Measurements from ENCODE around the gene PFKFB4. TPM values are rescaled to one million over a fixed set of nuclear protein-coding genes. Genes with fewer than 3 reads are reported as not detected.

The PFKFB4 gene
- total RNA-seq, 3 donors from 2014 or later, result 1.8 to 6.9 (median 5.2) TPM

DNA sequence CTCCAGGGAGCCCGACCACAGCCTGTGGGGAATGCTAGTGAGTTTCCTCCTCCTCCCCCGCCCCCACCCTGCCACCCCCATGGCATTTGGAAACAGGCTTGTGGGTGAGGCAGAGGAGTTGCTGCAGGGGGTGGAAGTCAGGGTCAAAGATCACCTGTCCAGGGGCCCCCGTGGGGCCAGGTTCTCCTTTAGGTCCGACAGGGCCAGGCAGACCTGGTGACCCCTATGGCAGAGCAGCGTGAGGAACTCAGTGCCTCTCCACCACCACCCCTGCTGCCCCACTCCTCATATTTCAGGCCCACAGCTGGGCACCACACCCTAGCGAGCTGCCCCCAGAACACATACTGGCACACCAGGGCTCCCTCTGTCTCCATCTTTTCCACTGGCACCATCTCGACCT, 15.9 kb upstream of the PFKFB4 start:
- H3K9me3 ChIP-seq, result no peaks in the 10 kb centered on the region
- H3K4me1 ChIP-seq, result no peaks in the 10 kb centered on the region
- H3K27ac ChIP-seq, result no peak overlapping the region
- TF ChIP-seq POLR2A (IDR thresholded peaks at IDR 0.05) (no peak), CTCF (IDR thresholded peaks at IDR 0.05) (no peak), POLR2AphosphoS5 (IDR thresholded peaks at IDR 0.05) (no peak)
- no peaks in the 10 kb centered on the region for H3K27me3 ChIP-seq
- no peaks in the 10 kb centered on the region for H3K36me3 ChIP-seq
- intact Hi-C loops (cut with DNase I; ENCODE audit: low total_unique reads), result no loop called here
- H3K4me3 ChIP-seq, result no peak overlapping the region
- DNase-seq (ENCODE audit: low spot score in 2 of 2), result no peak

GRCh38 chr3:48571938-48572337, 15.3 kb upstream of the PFKFB4 start:
- DNase-seq (ENCODE audit: low spot score in 2 of 2), result no peak
- intact Hi-C loops (cut with DNase I; ENCODE audit: low total_unique reads), result no loop called here

DNA sequence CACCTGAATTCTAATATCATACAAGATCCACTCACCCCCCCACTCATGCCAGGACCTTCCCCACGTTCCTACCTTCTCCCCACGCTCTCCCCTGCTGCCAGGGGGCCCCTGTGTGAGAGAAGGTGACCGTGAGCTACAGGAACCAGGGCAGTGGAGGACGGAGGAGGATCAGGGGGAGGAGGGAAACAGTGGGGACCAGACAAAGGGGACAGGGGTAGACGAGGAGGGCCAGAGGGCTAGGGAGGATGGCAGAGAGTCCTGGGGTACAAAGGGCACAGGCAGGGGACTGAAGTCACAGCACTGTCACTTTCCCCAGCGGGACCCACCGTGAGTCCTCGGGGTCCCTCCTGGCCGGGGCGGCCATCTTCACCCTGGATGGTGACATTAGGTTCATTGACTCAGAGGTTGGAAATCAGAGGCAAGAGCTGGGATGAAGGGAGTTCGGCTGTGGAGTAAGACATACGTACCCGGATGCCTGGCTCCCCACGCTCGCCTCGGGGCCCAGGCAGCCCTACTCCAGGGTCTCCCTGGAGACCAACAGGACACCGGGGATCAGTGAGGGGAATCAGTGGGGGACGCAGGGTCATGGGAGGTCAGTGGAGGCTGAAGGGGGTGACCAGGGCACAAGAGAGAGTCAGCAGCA, 13.3 kb upstream of the PFKFB4 start:
- no peak for TF ChIP-seq CTCF (IDR thresholded peaks at IDR 0.05)
- TF ChIP-seq POLR2AphosphoS5 (IDR thresholded peaks at IDR 0.05), result no peak
- no peak for TF ChIP-seq POLR2A (IDR thresholded peaks at IDR 0.05)

More at GRCh38 chr3:48571938-48572337, 15.3 kb upstream of the PFKFB4 start:
- H3K4me1 ChIP-seq, result no peaks in the 10 kb centered on the region
- no peaks in the 10 kb centered on the region for H3K9me3 ChIP-seq
- H3K36me3 ChIP-seq, result no peaks in the 10 kb centered on the region
- no peak overlapping the region for H3K27ac ChIP-seq
- H3K27me3 ChIP-seq, result no peaks in the 10 kb centered on the region
- no peak overlapping the region for H3K4me3 ChIP-seq
- TF ChIP-seq CTCF (IDR thresholded peaks at IDR 0.05) (no peak), POLR2A (IDR thresholded peaks at IDR 0.05) (no peak), POLR2AphosphoS5 (IDR thresholded peaks at IDR 0.05) (no peak)

DNA sequence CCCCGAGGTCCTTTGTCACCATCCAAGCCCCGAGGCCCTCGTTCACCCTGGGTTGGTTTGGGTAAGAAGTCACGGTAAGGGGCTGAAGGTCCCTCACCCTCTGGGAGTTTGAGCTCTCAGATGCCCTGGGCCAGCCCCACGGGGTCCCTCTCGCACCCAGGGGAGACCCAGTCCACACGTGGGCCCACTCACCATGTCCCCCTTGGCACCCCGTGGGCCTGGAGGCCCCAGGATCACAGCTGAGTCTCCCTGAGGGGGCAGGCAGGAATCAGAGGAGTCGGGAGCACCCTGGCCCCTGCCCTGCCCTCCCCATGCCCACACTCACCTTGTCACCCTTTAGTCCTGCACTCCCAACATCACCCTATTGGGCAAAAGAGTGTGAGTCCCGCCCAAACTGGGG, 12.8 kb upstream of the PFKFB4 start:
- no peak overlapping the region for H3K27ac ChIP-seq
- no peaks in the 10 kb centered on the region for H3K36me3 ChIP-seq
- intact Hi-C loops (cut with DNase I; ENCODE audit: low total_unique reads), result no loop called here
- DNase-seq (ENCODE audit: low spot score in 2 of 2), result no peak
- no peaks in the 10 kb centered on the region for H3K4me1 ChIP-seq
- TF ChIP-seq CTCF (IDR thresholded peaks at IDR 0.05) (no peak), POLR2AphosphoS5 (IDR thresholded peaks at IDR 0.05) (no peak), POLR2A (IDR thresholded peaks at IDR 0.05) (no peak)
- no peaks in the 10 kb centered on the region for H3K9me3 ChIP-seq
- no peak overlapping the region for H3K4me3 ChIP-seq
- no peaks in the 10 kb centered on the region for H3K27me3 ChIP-seq

More for the DNA sequence above, 13.3 kb upstream of the PFKFB4 start:
- H3K27ac ChIP-seq, result no peak overlapping the region
- intact Hi-C loops (cut with DNase I; ENCODE audit: low total_unique reads), result no loop called here
- DNase-seq (ENCODE audit: low spot score in 2 of 2), result no peak
- no peaks in the 10 kb centered on the region for H3K36me3 ChIP-seq
- no peaks in the 10 kb centered on the region for H3K27me3 ChIP-seq
- no peak overlapping the region for H3K4me3 ChIP-seq
- H3K4me1 ChIP-seq, result no peaks in the 10 kb centered on the region
- H3K9me3 ChIP-seq, result no peaks in the 10 kb centered on the region

DNA sequence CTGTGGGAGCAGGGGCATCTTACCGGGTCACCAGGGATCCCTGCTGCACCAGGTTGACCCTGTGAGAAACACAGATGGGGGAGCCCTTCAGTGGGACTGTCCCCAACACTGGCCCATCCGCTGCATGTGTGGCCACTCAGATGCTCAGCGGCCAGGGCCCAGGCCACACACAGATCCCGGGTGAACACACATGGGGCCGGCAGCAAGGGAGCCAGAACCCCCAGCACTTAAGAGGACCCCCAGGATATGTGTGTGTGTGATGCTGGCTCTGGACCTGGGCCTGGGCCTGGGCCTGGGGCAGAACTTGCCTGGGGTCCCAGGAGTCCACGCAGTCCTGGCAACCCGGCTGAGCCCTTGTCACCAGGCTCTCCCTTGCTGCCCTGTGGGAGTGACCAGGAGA, 11.9 kb upstream of the PFKFB4 start:
- H3K4me1 ChIP-seq, result no peaks in the 10 kb centered on the region
- no peak overlapping the region for H3K4me3 ChIP-seq
- H3K9me3 ChIP-seq, result no peaks in the 10 kb centered on the region
- H3K27me3 ChIP-seq, result no peaks in the 10 kb centered on the region
- DNase-seq (ENCODE audit: low spot score in 2 of 2), result no peak
- H3K36me3 ChIP-seq, result no peaks in the 10 kb centered on the region
- intact Hi-C loops (cut with DNase I; ENCODE audit: low total_unique reads), result no loop called here
- TF ChIP-seq POLR2A (IDR thresholded peaks at IDR 0.05) (no peak), POLR2AphosphoS5 (IDR thresholded peaks at IDR 0.05) (no peak), CTCF (IDR thresholded peaks at IDR 0.05) (no peak)
- no peak overlapping the region for H3K27ac ChIP-seq
